H9 (cell line): ENCODE data around the gene FBXL2. TPM values are rescaled to one million over a fixed set of nuclear protein-coding genes. Genes with fewer than 3 reads are reported as not detected.

Source experiments
- DNase-seq: peaks from one replicate; pipeline ENCODE4 v3.0.0-alpha.2; 2017
- H2AFZ ChIP-seq: one replicate; pipeline ENCODE4 v1.6.1; 2013; ENCODE audit warnings: mild to moderate bottlenecking, low read length, control low read depth, moderate library complexity
- H2AK5ac ChIP-seq: 2 replicates; pipeline ENCODE4 v1.6.1; 2013; ENCODE audit warnings: low read length, control low read depth, mixed read lengths; ENCODE audit not compliant: insufficient read length
- H2BK120ac ChIP-seq: one replicate; pipeline ENCODE4 v1.6.1; 2013; ENCODE audit warnings: low read depth, mild to moderate bottlenecking, low read length, control low read depth, inconsistent platforms; ENCODE audit not compliant: poor library complexity, severe bottlenecking
- H2BK12ac ChIP-seq: 2 replicates; pipeline ENCODE4 v1.6.1; 2013; ENCODE audit warnings: low read length, control low read depth, mixed read lengths, low read depth; ENCODE audit not compliant: insufficient read length
- H2BK15ac ChIP-seq: 2 replicates; pipeline ENCODE4 v1.6.1; 2013; ENCODE audit warnings: low read depth, low read length, control low read depth
- H2BK20ac ChIP-seq: one replicate; pipeline ENCODE4 v1.6.1; 2013; ENCODE audit warnings: low read depth, mild to moderate bottlenecking, low read length, control low read depth, inconsistent platforms; ENCODE audit not compliant: poor library complexity, severe bottlenecking
- H2BK5ac ChIP-seq: 2 replicates; pipeline ENCODE4 v1.6.1; 2013; ENCODE audit warnings: low read length, control low read depth, mixed read lengths; ENCODE audit not compliant: insufficient read length
- H3K14ac ChIP-seq: 2 replicates; pipeline ENCODE4 v1.6.1; 2013; ENCODE audit warnings: low read length, control low read depth; ENCODE audit not compliant: insufficient read depth
- H3K18ac ChIP-seq: 2 replicates; pipeline ENCODE4 v1.6.1; 2013; ENCODE audit warnings: low read depth, mild to moderate bottlenecking, mixed read lengths, low read length, control low read depth; ENCODE audit not compliant: insufficient read length
- H3K23ac ChIP-seq: 2 replicates; pipeline ENCODE4 v1.6.1; 2013; ENCODE audit warnings: low read length, control low read depth, mixed read lengths, low read depth; ENCODE audit not compliant: insufficient read length
- H3K23me2 ChIP-seq: 2 replicates; pipeline ENCODE4 v1.6.1; 2013; ENCODE audit warnings: low read depth, mild to moderate bottlenecking, mixed read lengths, low read length, control low read depth; ENCODE audit not compliant: insufficient read length, poor library complexity, severe bottlenecking
- H3K27ac ChIP-seq: 2 replicates; pipeline ENCODE4 v1.5.1; 2013; ENCODE audit warnings: low read length, control low read depth, mixed read lengths, low read depth; ENCODE audit not compliant: insufficient read length
- H3K27me3 ChIP-seq: 2 replicates; pipeline ENCODE4 v1.6.1; 2013; ENCODE audit warnings: low read length, control low read depth, inconsistent platforms; ENCODE audit not compliant: insufficient read depth
- H3K4ac ChIP-seq: 2 replicates; pipeline ENCODE4 v1.6.1; 2013; ENCODE audit warnings: low read depth, mild to moderate bottlenecking, control low read depth, inconsistent platforms, low read length, moderate library complexity
- H3K4me1 ChIP-seq: 2 replicates; pipeline ENCODE4 v1.6.1; 2013; ENCODE audit warnings: low read length, control low read depth, inconsistent platforms; ENCODE audit not compliant: insufficient read depth
- H3K4me2 ChIP-seq: 2 replicates; pipeline ENCODE4 v1.6.1; 2013; ENCODE audit warnings: low read length, control low read depth, mixed read lengths; ENCODE audit not compliant: insufficient read length, insufficient read depth
- H3K56ac ChIP-seq: 2 replicates; pipeline ENCODE4 v1.6.1; 2013; ENCODE audit warnings: low read depth, mild to moderate bottlenecking, mixed read lengths, low read length, control low read depth; ENCODE audit not compliant: insufficient read length
- H3K79me1 ChIP-seq: 2 replicates; pipeline ENCODE4 v1.6.1; 2013; ENCODE audit warnings: low read depth, mild to moderate bottlenecking, moderate library complexity, low read length, control low read depth, inconsistent platforms; ENCODE audit not compliant: insufficient read depth, poor library complexity, severe bottlenecking
- H3K79me2 ChIP-seq: 2 replicates; pipeline ENCODE4 v1.6.1; 2013; ENCODE audit warnings: low read length, control low read depth, inconsistent platforms; ENCODE audit not compliant: insufficient read depth
- H3K9ac ChIP-seq: 2 replicates; pipeline ENCODE4 v1.6.1; 2013; ENCODE audit warnings: low read length, control low read depth, mixed read lengths; ENCODE audit not compliant: insufficient read length; ENCODE audit errors: extremely low read depth
- H3K9me3 ChIP-seq: one replicate; pipeline ENCODE4 v1.6.1; 2013; ENCODE audit warnings: low read depth, low read length, inconsistent platforms; ENCODE audit not compliant: control insufficient read depth
- H3T11ph ChIP-seq: one replicate; pipeline ENCODE4 v1.6.1; 2013; ENCODE audit warnings: mild to moderate bottlenecking, low read length, control low read depth, inconsistent platforms
- H4K20me1 ChIP-seq: one replicate; pipeline ENCODE4 v1.6.1; 2013; ENCODE audit not compliant: control insufficient read depth, insufficient read length, insufficient read depth
- H4K5ac ChIP-seq: 2 replicates; pipeline ENCODE4 v1.6.1; 2013; ENCODE audit warnings: low read depth, mild to moderate bottlenecking, mixed read lengths, low read length, control low read depth; ENCODE audit not compliant: insufficient read length
- H4K8ac ChIP-seq: replicated peaks from 2 replicates; pipeline ENCODE4 v1.6.1; 2013; ENCODE audit warnings: low read length, control low read depth, mixed read lengths, low read depth; ENCODE audit not compliant: insufficient read length
- H4K91ac ChIP-seq: 2 replicates; pipeline ENCODE4 v1.6.1; 2013; ENCODE audit warnings: low read depth, mild to moderate bottlenecking, moderate library complexity, mixed read lengths, low read length, control low read depth; ENCODE audit not compliant: insufficient read length
- H3K27ac Mint-ChIP-seq, 3 experiments: 2 replicates in 2 of 3; 3 replicates in 1 of 3; pipeline ENCODE4 v1.8.0; 2020 to 2021; ENCODE audit warnings: mixed read lengths in 3 of 3, mild to moderate bottlenecking in 1 of 3, moderate library complexity in 1 of 3
- H3K27me3 Mint-ChIP-seq: 2 replicates; pipeline ENCODE4 v1.8.0; 2021; ENCODE audit warnings: low read depth, mild to moderate bottlenecking, moderate library complexity, mixed read lengths
- H3K36me3 Mint-ChIP-seq, 3 experiments: 2 replicates in 2 of 3; 3 replicates in 1 of 3; pipeline ENCODE4 v1.8.0; 2020 to 2021; ENCODE audit warnings: low read depth in 3 of 3, mixed read lengths in 3 of 3; ENCODE audit not compliant: insufficient read depth in 1 of 3
- H3K4me1 Mint-ChIP-seq, 2 experiments: 2 replicates each; pipeline ENCODE4 v1.8.0; 2020; ENCODE audit warnings: mixed read lengths in 2 of 2
- H3K4me3 Mint-ChIP-seq, 2 experiments: 2 replicates in 1 of 2; 3 replicates in 1 of 2; pipeline ENCODE4 v1.8.0; 2020 to 2021; ENCODE audit warnings: mild to moderate bottlenecking in 2 of 2, mixed read lengths in 2 of 2, moderate library complexity in 1 of 2
- H3K9me3 Mint-ChIP-seq, 2 experiments: 2 replicates in 1 of 2; 3 replicates in 1 of 2; pipeline ENCODE4 v1.8.0; 2020; ENCODE audit warnings: mild to moderate bottlenecking in 2 of 2, mixed read lengths in 2 of 2, moderate library complexity in 1 of 2
- CTCF ChIP-seq: fragments of 200-600 bp; sonication (generic); conservative IDR thresholded peaks from 3 replicates; pipeline ENCODE4 v1.8.0; 2021; ENCODE audit warnings: antibody characterized with exemption, mild to moderate bottlenecking
- WGBS: extraction: QIAGEN DNeasy Blood & Tissue Kit; methylation state at CpG from one replicate; pipeline ENCODE4 v1.1.7; 2013; ENCODE audit warnings: missing lambda C conversion rate, low lambda C conversion rate, mixed read lengths; ENCODE audit not compliant: insufficient read length; ENCODE audit errors: extremely low coverage; 5-methylcytosine and 5-hydroxymethylcytosine counted together
- total RNA-seq: library from RNA; stranded (reverse); gene quantifications from 2 replicates; pipeline ENCODE4 v1.2.1, GENCODE V29; 2021

FBXL2 gene
- total RNA-seq, 1 experiment from 2014 or later = 2.7 TPM

GRCh38 chr3:33392144-33392543, 114.9 kb downstream of the FBXL2 start:
- no peak overlapping the region for H3K4me3 Mint-ChIP-seq
- Histone ChIP-seq H3K4me1 (peaks cover 2% of the 10 kb centered on the region; the same call in 1 of the 2 replicates), H3T11ph (no peak overlapping the region), H3K9me3 (no peaks in the 10 kb centered on the region), H3K27ac (no peak overlapping the region), H3K9ac (no peak overlapping the region), H3K23me2 (no peaks in the 10 kb centered on the region), H2BK12ac (no peak overlapping the region), H3K27me3 (no peaks in the 10 kb centered on the region), H4K91ac (no peak overlapping the region), H3K79me1 (no peaks in the 10 kb centered on the region), H3K14ac (no peak overlapping the region), H3K56ac (no peak overlapping the region), H2BK5ac (no peak overlapping the region), H3K4ac (no peak overlapping the region), H3K79me2 (no peaks in the 10 kb centered on the region), H4K20me1 (no peaks in the 10 kb centered on the region), H3K23ac (no peak overlapping the region), H4K5ac (no peak overlapping the region), H2BK20ac (no peak overlapping the region), H2BK120ac (no peak overlapping the region), H2AFZ (no peak overlapping the region), H4K8ac (no peak overlapping the region), H2BK15ac (no peak overlapping the region), H2AK5ac (no peak overlapping the region), H3K18ac (no peak overlapping the region), H3K4me2 (no peak overlapping the region)
- no peaks in the 10 kb centered on the region for H3K27me3 Mint-ChIP-seq
- H3K4me1 Mint-ChIP-seq = peaks cover 10 to 11% of the 10 kb centered on the region in 2 experiments
- DNase-seq = no peak
- H3K36me3 Mint-ChIP-seq = peaks cover 34 to 88% (median 81%) of the 10 kb centered on the region in 3 experiments; a peak in 6 of 7 replicates
- TF ChIP-seq CTCF = no peak
- peak overlapping the region in 1 of 3 experiments; percentile 48; a peak in 1 of 7 replicates for H3K27ac Mint-ChIP-seq
- H3K9me3 Mint-ChIP-seq = no peaks in the 10 kb centered on the region
- no CpG with 5 or more reads among the region's 4 CpGs for WGBS
